GM18526 (cell line): ENCODE results near the gene TRIM42.

ENCODE experiments used
- POLR2A ChIP-seq: IDR thresholded peaks from 3 replicates; pipeline ENCODE4 v1.6.1; 2011; ENCODE audit not compliant: insufficient read length; ENCODE audit errors: extremely low read depth

Gene TRIM42

GRCh38 chr3:140726066-140726465, 48.2 kb downstream of the TRIM42 start:
- no peak for TF ChIP-seq POLR2A

- TF ChIP-seq POLR2A, result no peak
These were observed 50.0 kb downstream of the TRIM42 start for GRCh38 chr3:140727886-140728285.

GRCh38 chr3:140731440-140732119, 53.7 kb downstream of the TRIM42 start:
- no peak for TF ChIP-seq POLR2A

- no peak for TF ChIP-seq POLR2A
These were observed 55.8 kb downstream of the TRIM42 start for GRCh38 chr3:140733623-140734022.

- no peak for TF ChIP-seq POLR2A
These were observed 59.1 kb downstream of the TRIM42 start for GRCh38 chr3:140736863-140737460.

GRCh38 chr3:140742116-140742515, 64.3 kb downstream of the TRIM42 start:
- no peak for TF ChIP-seq POLR2A

GRCh38 chr3:140748171-140748570, 70.3 kb downstream of the TRIM42 start:
- no peak for TF ChIP-seq POLR2A

- TF ChIP-seq POLR2A, result no peak
These were observed 71.0 kb downstream of the TRIM42 start for GRCh38 chr3:140748903-140749302.
